Transverse colon (tissue), 4 donors: Measurements from ENCODE around the gene UBE2E1. TPM values are rescaled to one million over a fixed set of nuclear protein-coding genes. Genes with fewer than 3 reads are reported as not detected.

ENCODE experiments used
- DNase-seq: peaks from one replicate; pipeline ENCODE4 v3.0.0-alpha.2; 2019
- H3K27ac ChIP-seq, 4 donors: fragments of 200-600 bp; sonication (generic); 2 replicates each; pipeline ENCODE4 v1.5.1; 2016 to 2018; ENCODE audit warnings: inconsistent platforms in 4 of 4
- H3K27me3 ChIP-seq: fragments of 200-600 bp; sonication (generic); 2 replicates; pipeline ENCODE4 v1.5.1; 2017; ENCODE audit warnings: inconsistent platforms
- H3K36me3 ChIP-seq, 4 donors: fragments of 200-600 bp; sonication (generic); 2 replicates each; pipeline ENCODE4 v1.5.1; 2017 to 2019; ENCODE audit warnings: inconsistent platforms in 4 of 4
- H3K4me1 ChIP-seq, 4 donors: fragments of 200-600 bp; sonication (generic); 2 replicates each; pipeline ENCODE4 v1.5.1; 2017 to 2020; ENCODE audit warnings: inconsistent platforms in 4 of 4
- H3K4me3 ChIP-seq, 4 donors: fragments of 200-600 bp; sonication (generic); 1 replicate in 1 of 4; 2 replicates in 3 of 4; pipeline versions ENCODE4 v1.5.1 to v1.6.1; 2017 to 2019; ENCODE audit warnings: inconsistent platforms in 4 of 4
- H3K9me3 ChIP-seq, 2 donors: fragments of 200-600 bp; sonication (generic); 2 replicates each; pipeline ENCODE4 v1.5.1; 2017 to 2019; ENCODE audit warnings: inconsistent platforms in 2 of 2
- CTCF ChIP-seq, 5 experiments: fragments of 200-600 bp in 3 of 5; fragments of 450-650 bp in 2 of 5; sonication (generic) in 3 of 5; IDR thresholded peaks; 1 replicate in 2 of 5; 2 replicates in 3 of 5; pipeline ENCODE4 v1.5.1; 2016 to 2017; ENCODE audit warnings: antibody characterized with exemption in 5 of 5, inconsistent platforms in 3 of 5, mild to moderate bottlenecking in 2 of 5, moderate library complexity in 1 of 5
- EP300 ChIP-seq: sonication (generic); formaldehyde crosslinking; IDR thresholded peaks from one replicate; pipeline ENCODE4 v1.6.1; 2017; ENCODE audit warnings: antibody characterized with exemption, low read depth
- POLR2A ChIP-seq: fragments of 450-650 bp; IDR thresholded peaks from one replicate; pipeline ENCODE4 v1.6.1; 2016; ENCODE audit warnings: antibody characterized with exemption, mild to moderate bottlenecking, moderate library complexity
- POLR2AphosphoS5 ChIP-seq, 3 donors: sonication (generic); formaldehyde crosslinking; IDR thresholded peaks; one replicate each; pipeline ENCODE4 v1.6.1; 2016; ENCODE audit warnings: antibody characterized with exemption in 3 of 3
- WGBS, 2 donors: methylation state at CpG; one replicate each; pipeline ENCODE4 v1.1.5; 2018; ENCODE audit warnings: low coverage in 1 of 2; 5-methylcytosine and 5-hydroxymethylcytosine counted together
- in situ Hi-C, 4 donors: fragments of 200-750 bp; cut with MboI; loops; one replicate each; pipeline versions ENCODE4 v1.15.0 to v1.15.1; 2017; ENCODE audit warnings: low sequenced_read_pairs in 3 of 4, low pct_ligation_motif_present in 1 of 4, low pct_unique_long_range_greater_than_20kb in 1 of 4
- intact Hi-C: fragments of 100-400 bp; cut with DNase I; formaldehyde crosslinking; loops from one replicate; pipeline ENCODE4 v1.15.1; 2023; ENCODE audit warnings: low total_unique reads
- total RNA-seq, 4 donors: library from RNA; depleted of rRNA; stranded (reverse); fragments of >200 nt; gene quantifications; one replicate each; pipeline ENCODE4 v1.1.0, GENCODE V29; 2016

UBE2E1 gene
- total RNA-seq, 4 donors from 2014 or later, result 62.0 to 109 (median 76.9) TPM

GRCh38 chr3:23764407-23764806 lies 41.3 kb upstream of the UBE2E1 start:
- no peak for DNase-seq
- Histone ChIP-seq H3K27me3 (no peaks in the 10 kb centered on the region), H3K36me3 (no peaks in the 10 kb centered on the region), H3K4me1 (peaks cover 0 to 12% (median 0%) of the 10 kb centered on the region in 4 donors), H3K9me3 (no peaks in the 10 kb centered on the region), H3K27ac (no peak overlapping the region), H3K4me3 (no peak overlapping the region)
- in situ Hi-C loops, result no loop called here
- intact Hi-C loops, result no loop called here
- 78% methylated on average over 1 of the region's 1 CpG; no CpG with 5 or more reads in 1 of the 2 donors for WGBS, 2 donors
- no peak for TF ChIP-seq CTCF (IDR thresholded peaks at IDR 0.05)
- TF ChIP-seq EP300, result no peak
- no peak for TF ChIP-seq POLR2AphosphoS5 (IDR thresholded peaks at IDR 0.05)
- TF ChIP-seq POLR2A, result no peak

DNA sequence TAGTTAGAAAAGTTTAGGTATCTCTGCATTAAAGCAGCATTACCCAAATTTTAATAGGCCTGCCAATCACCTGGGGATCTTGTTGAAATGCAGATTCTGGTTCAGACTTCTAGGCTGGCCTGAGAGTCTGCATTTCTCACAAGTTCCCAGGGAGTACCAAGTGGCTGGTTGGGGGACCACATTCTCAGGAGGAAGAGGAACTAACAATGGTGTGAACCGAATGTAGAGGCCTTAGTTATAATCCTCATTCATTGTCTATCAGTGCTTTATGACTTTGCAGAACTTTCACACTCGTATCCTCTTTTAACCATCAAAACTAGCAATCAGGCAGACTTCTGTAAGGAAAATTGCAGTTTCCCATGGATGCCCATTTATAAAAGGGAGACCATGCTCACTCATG lies 38.2 kb upstream of the UBE2E1 start:
- DNase-seq, result no peak
- Histone ChIP-seq H3K27me3 (no peaks in the 10 kb centered on the region), H3K27ac (no peak overlapping the region), H3K4me1 (peaks cover 0 to 8% (median 0%) of the 10 kb centered on the region in 4 donors), H3K36me3 (no peaks in the 10 kb centered on the region), H3K9me3 (no peaks in the 10 kb centered on the region), H3K4me3 (no peak overlapping the region)
- in situ Hi-C loops (no loop called here), intact Hi-C loops (no loop called here)
- TF ChIP-seq EP300 (no peak), POLR2A (no peak), POLR2AphosphoS5 (IDR thresholded peaks at IDR 0.05) (no peak), CTCF (IDR thresholded peaks at IDR 0.05) (no peak)
- WGBS, 2 donors, result 71% methylated on average over 2 of the region's 2 CpGs; no CpG with 5 or more reads in 1 of the 2 donors

DNA sequence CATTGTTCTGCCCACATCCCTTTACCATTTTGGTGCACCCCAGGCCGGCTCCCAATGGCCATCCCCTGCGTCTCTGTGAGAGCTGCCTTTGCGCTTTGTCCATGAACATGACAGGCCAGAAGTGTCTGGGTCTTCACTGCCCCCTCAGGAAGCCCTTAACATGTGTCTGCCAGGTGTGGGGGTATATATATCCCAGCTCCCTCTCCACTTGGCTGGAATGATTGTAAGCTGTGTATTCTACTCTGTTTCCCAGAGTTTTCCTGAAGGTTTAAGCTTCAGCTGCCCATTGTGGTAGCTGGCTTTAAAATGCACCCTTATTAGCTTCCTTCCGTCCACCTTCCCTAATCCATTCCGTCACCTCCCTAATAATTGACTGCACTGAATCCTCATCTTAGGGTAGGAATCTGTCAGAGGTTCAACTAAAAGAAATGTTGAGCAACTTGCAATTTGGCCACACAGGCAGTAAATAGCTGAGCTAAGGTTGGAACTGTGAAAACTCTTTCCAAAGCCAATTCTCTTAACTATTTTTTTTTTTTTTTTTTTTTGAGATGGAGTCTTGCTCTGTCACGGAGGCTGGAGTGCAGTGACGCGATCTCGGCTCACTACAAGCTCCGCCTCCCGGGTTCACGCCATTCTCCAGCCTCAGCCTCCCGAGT lies 30.4 kb upstream of the UBE2E1 start:
- Histone ChIP-seq H3K9me3 (no peaks in the 10 kb centered on the region), H3K27me3 (no peaks in the 10 kb centered on the region), H3K27ac (no peak overlapping the region), H3K4me1 (no peaks in the 10 kb centered on the region), H3K4me3 (no peak overlapping the region), H3K36me3 (no peaks in the 10 kb centered on the region)
- TF ChIP-seq POLR2A (no peak), CTCF (IDR thresholded peaks at IDR 0.05) (no peak), POLR2AphosphoS5 (IDR thresholded peaks at IDR 0.05) (no peak), EP300 (no peak)
- in situ Hi-C loops, result no loop called here
- intact Hi-C loops, result no loop called here
- WGBS, 2 donors, result 93 to 100% methylated on average over 2 to 13 of the region's 13 CpGs
- DNase-seq, result no peak

DNA sequence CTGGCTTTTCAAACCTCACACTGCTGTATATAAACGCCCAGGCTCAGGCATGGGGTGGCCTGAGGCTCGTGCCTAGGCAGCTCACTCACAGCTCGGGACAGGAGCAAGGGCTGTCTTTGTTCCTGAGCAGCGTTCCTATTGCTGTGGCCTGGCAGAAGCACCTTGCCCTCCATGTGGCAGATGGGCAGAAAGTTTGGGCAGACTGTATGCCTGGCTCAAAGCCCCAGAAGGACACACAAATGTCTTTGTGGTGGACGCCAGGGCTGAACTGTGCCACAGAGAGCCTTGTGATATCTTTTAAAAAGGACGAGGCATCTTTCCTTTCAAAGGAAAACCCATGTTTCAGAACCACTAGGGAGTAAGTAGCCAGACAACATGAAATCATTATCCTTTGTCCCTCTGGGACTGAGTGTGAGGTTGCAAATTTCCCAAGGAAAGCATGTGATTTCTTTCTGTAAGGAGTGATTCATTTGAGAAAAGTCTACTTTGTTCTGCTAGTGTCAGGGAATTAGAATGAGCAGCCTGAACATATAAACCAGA lies 29.3 kb upstream of the UBE2E1 start:
- WGBS, 2 donors, result 83 to 86% methylated on average over 1 to 6 of the region's 6 CpGs
- in situ Hi-C loops, result no loop called here
- H3K27ac ChIP-seq, result peak overlapping the region in 3 of 4 donors; percentile 22 to 50 (median 41)

More for the DNA sequence above, 29.3 kb upstream of the UBE2E1 start:
- DNase-seq, result no peak
- TF ChIP-seq CTCF (IDR thresholded peaks at IDR 0.05) (no peak), EP300 (no peak), POLR2A (no peak), POLR2AphosphoS5 (IDR thresholded peaks at IDR 0.05) (no peak)
- intact Hi-C loops, result no loop called here
- H3K4me3 ChIP-seq, result no peak overlapping the region
- no peaks in the 10 kb centered on the region for H3K9me3 ChIP-seq
- H3K36me3 ChIP-seq, result no peaks in the 10 kb centered on the region
- H3K4me1 ChIP-seq, result no peaks in the 10 kb centered on the region
- H3K27me3 ChIP-seq, result no peaks in the 10 kb centered on the region
